GM23338 (cell line): ENCODE measurements around the gene GUCY1A1. TPM values are rescaled to one million over a fixed set of nuclear protein-coding genes. Genes with fewer than 3 reads are reported as not detected.

Experiments
- ATAC-seq: fragments of 200-7000 bp; cut with Tn5 transposase; 3 replicates; pipeline ENCODE4 v1.9.1; 2020
- DNase-seq: peaks from one replicate; pipeline ENCODE4 v3.0.0-alpha.2; 2015; ENCODE audit warnings: low spot score
- H2AFZ ChIP-seq: fragments of 200-600 bp; sonication (generic); 2 replicates; pipeline ENCODE4 v1.8.0; 2016; ENCODE audit warnings: antibody characterized with exemption, mild to moderate bottlenecking, moderate library complexity
- H3F3A ChIP-seq: fragments of 200-600 bp; sonication (generic); replicated peaks from 2 replicates; pipeline ENCODE4 v1.8.0; 2017; ENCODE audit warnings: antibody characterized with exemption, mixed run types, low read depth
- H3K27ac ChIP-seq: fragments of 200-600 bp; sonication (generic); 2 replicates; pipeline ENCODE4 v1.6.1; 2016; ENCODE audit warnings: low read depth
- H3K27me3 ChIP-seq: fragments of 200-600 bp; sonication (generic); 2 replicates; pipeline ENCODE4 v1.8.0; 2016; ENCODE audit warnings: mild to moderate bottlenecking, mixed run types, moderate library complexity; ENCODE audit not compliant: insufficient read depth
- H3K36me3 ChIP-seq: fragments of 200-600 bp; sonication (generic); 2 replicates; pipeline ENCODE4 v1.8.0; 2016; ENCODE audit warnings: mild to moderate bottlenecking; ENCODE audit not compliant: insufficient read depth
- H3K4me1 ChIP-seq: fragments of 200-600 bp; sonication (generic); 2 replicates; pipeline ENCODE4 v1.8.0; 2016; ENCODE audit warnings: mild to moderate bottlenecking, moderate library complexity; ENCODE audit not compliant: insufficient read depth
- H3K4me2 ChIP-seq: fragments of 200-600 bp; sonication (generic); 2 replicates; pipeline ENCODE4 v1.7.1; 2017; ENCODE audit warnings: mixed run types
- H3K4me3 ChIP-seq: fragments of 200-600 bp; sonication (generic); 2 replicates; pipeline ENCODE4 v1.6.1; 2016; ENCODE audit warnings: mixed run types
- H3K79me2 ChIP-seq: fragments of 200-600 bp; sonication (generic); replicated peaks from 2 replicates; pipeline ENCODE4 v1.8.0; 2017; ENCODE audit warnings: mild to moderate bottlenecking; ENCODE audit not compliant: insufficient read depth
- H3K9me2 ChIP-seq: fragments of 200-600 bp; sonication (generic); 2 replicates; pipeline ENCODE4 v1.8.0; 2017; ENCODE audit not compliant: insufficient read depth
- H4K20me1 ChIP-seq: fragments of 200-600 bp; sonication (generic); replicated peaks from 2 replicates; pipeline ENCODE4 v1.8.0; 2017; ENCODE audit warnings: mild to moderate bottlenecking; ENCODE audit not compliant: insufficient read depth
- H3K27ac Mint-ChIP-seq: 2 replicates; pipeline ENCODE4 v1.8.0; 2020; ENCODE audit warnings: inconsistent platforms, mild to moderate bottlenecking, moderate library complexity, mixed read lengths
- H3K27me3 Mint-ChIP-seq: 3 replicates; pipeline ENCODE4 v1.8.0; 2022; ENCODE audit warnings: low read depth, mild to moderate bottlenecking, moderate library complexity, mixed read lengths, inconsistent platforms; ENCODE audit not compliant: insufficient read depth, poor library complexity
- H3K36me3 Mint-ChIP-seq: 3 replicates; pipeline ENCODE4 v1.8.0; 2021; ENCODE audit warnings: low read depth, mild to moderate bottlenecking, inconsistent platforms, moderate library complexity, mixed read lengths
- H3K4me1 Mint-ChIP-seq: 3 replicates; pipeline ENCODE4 v1.8.0; 2020; ENCODE audit warnings: mild to moderate bottlenecking, inconsistent platforms, mixed read lengths
- H3K4me3 Mint-ChIP-seq: 3 replicates; pipeline ENCODE4 v1.8.0; 2021; ENCODE audit warnings: moderate library complexity, mild to moderate bottlenecking, inconsistent platforms, mixed read lengths
- H3K9me3 Mint-ChIP-seq: 3 replicates; pipeline ENCODE4 v1.8.0; 2020; ENCODE audit warnings: moderate library complexity, mild to moderate bottlenecking, inconsistent platforms, mixed read lengths
- CREB1 ChIP-seq: fragments of 250-450 bp; sonication (Bioruptor Pico); IDR thresholded peaks from 2 replicates; pipeline ENCODE4 v1.5.0; 2020; ENCODE audit warnings: low read depth, mild to moderate bottlenecking, moderate library complexity
- CTCF ChIP-seq, 2 experiments: fragments of 200-600 bp in 1 of 2; sonication (generic) in 1 of 2; conservative IDR thresholded peaks; 2 replicates each; pipeline versions ENCODE4 v1.5.1 to v1.6.1; 2016 to 2017; ENCODE audit warnings: antibody characterized with exemption in 2 of 2, low read depth in 2 of 2, mild to moderate bottlenecking in 2 of 2, moderate library complexity in 1 of 2
- ETS1 ChIP-seq: IDR thresholded peaks from 2 replicates; pipeline ENCODE4 v1.6.1; 2016; ENCODE audit warnings: antibody characterized with exemption
- EZH2 ChIP-seq: fragments of 200-600 bp; sonication (generic); IDR thresholded peaks from one replicate; pipeline ENCODE4 v1.8.0; 2017; ENCODE audit warnings: antibody characterized with exemption, mild to moderate bottlenecking, low read depth; ENCODE audit not compliant: unreplicated experiment
- EZH2phosphoT487 ChIP-seq: fragments of 200-600 bp; sonication (generic); IDR thresholded peaks from one replicate; pipeline ENCODE4 v1.8.1; 2018; ENCODE audit warnings: antibody characterized with exemption; ENCODE audit not compliant: unreplicated experiment
- JUNB ChIP-seq: IDR thresholded peaks from one replicate; pipeline ENCODE4 v1.6.1; 2016; ENCODE audit warnings: antibody characterized with exemption; ENCODE audit not compliant: unreplicated experiment
- NANOG ChIP-seq: IDR thresholded peaks from 2 replicates; pipeline ENCODE4 v1.6.1; 2016; ENCODE audit warnings: antibody characterized with exemption, borderline replicate concordance
- POLR2AphosphoS5 ChIP-seq: IDR thresholded peaks from 2 replicates; pipeline ENCODE4 v1.6.1; 2016; ENCODE audit warnings: antibody characterized with exemption, low read depth
- REST ChIP-seq: IDR thresholded peaks from one replicate; pipeline ENCODE4 v1.6.1; 2018; ENCODE audit warnings: antibody characterized with exemption; ENCODE audit not compliant: unreplicated experiment
- STAT1 ChIP-seq: IDR thresholded peaks from one replicate; pipeline ENCODE4 v1.6.1; 2016; ENCODE audit warnings: antibody characterized with exemption; ENCODE audit not compliant: unreplicated experiment
- ZNF114 ChIP-seq: fragments of 250-450 bp; sonication (Bioruptor Pico); IDR thresholded peaks from 2 replicates; pipeline ENCODE4 v1.5.0; 2020; ENCODE audit warnings: mild to moderate bottlenecking, moderate library complexity
- ZNF331 ChIP-seq: fragments of 250-450 bp; sonication (Bioruptor Pico); IDR thresholded peaks from 2 replicates; pipeline ENCODE4 v1.5.0; 2020; ENCODE audit warnings: low read depth, mild to moderate bottlenecking, moderate library complexity
- ZNF462 ChIP-seq: fragments of 250-450 bp; sonication (Bioruptor Pico); IDR thresholded peaks from 2 replicates; pipeline ENCODE4 v1.5.0; 2020; ENCODE audit warnings: mild to moderate bottlenecking, moderate library complexity
- polyA plus RNA-seq: library from polyadenylated mRNA; unstranded; fragments of >200 nt; fragmentation: Nextera tagmentation; extraction: Ambion mirVana; gene quantifications from 2 replicates; pipeline ENCODE4 v1.2.1, GENCODE V29; 2016
- total RNA-seq: library from RNA; depleted of rRNA; stranded (reverse); fragments of >200 nt; shearing (Covaris generic); gene quantifications from 2 replicates; pipeline ENCODE4 v1.2.3, GENCODE V29; 2014

GUCY1A1 gene
- total and polyA plus RNA-seq, 2 experiments from 2014 or later, result not detected

- peaks cover 31% of the 10 kb centered on the region for H3K27me3 ChIP-seq
- H3K36me3 Mint-ChIP-seq, result no peaks in the 10 kb centered on the region
- H3K27ac ChIP-seq, result no peak overlapping the region
- H2AFZ ChIP-seq, result no peak overlapping the region
- no peaks in the 10 kb centered on the region for H3F3A ChIP-seq
- DNase-seq, result no peak
- 0 out of 2 replicates have a peak, but pooled peaks cover 4% of the 10 kb centered on the region for H3K4me1 ChIP-seq
- H3K4me2 ChIP-seq, result no peak overlapping the region
- H3K27me3 Mint-ChIP-seq, result peaks cover 6% of the 10 kb centered on the region
- H3K9me3 Mint-ChIP-seq, result no peaks in the 10 kb centered on the region; the same call in 2 of the 3 replicates
- no peaks in the 10 kb centered on the region for H4K20me1 ChIP-seq
- no peak overlapping the region for H3K4me3 Mint-ChIP-seq
- H3K9me2 ChIP-seq, result no peaks in the 10 kb centered on the region; the same call in 1 of the 2 replicates
- ATAC-seq, result no peak
- no peak overlapping the region for H3K4me3 ChIP-seq
- H3K36me3 ChIP-seq, result no peaks in the 10 kb centered on the region
- TF ChIP-seq EZH2phosphoT487, result no peak
- no peak for TF ChIP-seq CTCF (conservative IDR thresholded peaks at IDR 0.05; ENCODE audit: low read depth in 2 of 2)
- TF ChIP-seq NANOG, result no peak
- TF ChIP-seq ETS1, result no peak
- no peak for TF ChIP-seq JUNB
- no peak for TF ChIP-seq REST
- TF ChIP-seq EZH2, result no peak
- no peak for TF ChIP-seq POLR2AphosphoS5
- no peak for TF ChIP-seq ZNF331
- no peak for TF ChIP-seq STAT1
- no peak for TF ChIP-seq ZNF114 (CRISPR knock-in tag)
- TF ChIP-seq ZNF462 (CRISPR knock-in tag), result no peak
- no peak for TF ChIP-seq CREB1
- H3K4me1 Mint-ChIP-seq, result peaks cover 9% of the 10 kb centered on the region
- H3K79me2 ChIP-seq, result no peaks in the 10 kb centered on the region
- no peak overlapping the region for H3K27ac Mint-ChIP-seq
These were observed 95.7 kb downstream of the GUCY1A1 start for GRCh38 chr4:155762334-155762733.
